Stimulated activated CD8-positive, alpha-beta memory T cell treated with anti-CD3 and anti-CD28 coated beads, Interleukin-4, amount 100 ng/mL, for 24 hours (primary cell): Measurements from ENCODE around the gene EPG5.
"Not testable (repeated sequence)": the region's sequence is repeated elsewhere in the genome, so short reads cannot be mapped to it uniquely, and the experiment has no call there.

Source experiments
- DNase-seq: peaks from one replicate; pipeline ENCODE4 v3.0.0-alpha.2; 2020; ENCODE audit warnings: low read depth

Gene EPG5

GRCh38 chr18:45978084-45978483 lies 11.0 kb upstream of the EPG5 start:
- DNase-seq = no peak

DNA sequence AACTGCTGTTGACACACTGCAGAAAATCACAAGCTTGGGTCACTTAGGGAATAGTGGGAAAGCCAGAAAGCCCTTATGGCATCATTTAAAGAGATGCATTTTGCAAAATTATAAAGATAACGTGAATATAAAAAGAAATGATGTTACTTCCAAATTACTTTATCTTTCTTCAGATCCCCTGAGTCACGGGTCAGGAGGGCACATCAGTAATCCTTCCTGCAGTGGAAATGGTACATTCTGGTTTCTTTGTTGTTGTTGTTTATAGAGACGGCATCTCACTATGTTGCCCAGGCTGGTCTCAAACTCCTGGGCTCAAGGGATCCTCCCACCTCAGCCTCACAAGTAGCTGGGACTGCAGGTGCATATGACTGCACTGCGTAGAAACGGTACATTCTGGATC lies 9.8 kb upstream of the EPG5 start:
- no peak for DNase-seq

DNA sequence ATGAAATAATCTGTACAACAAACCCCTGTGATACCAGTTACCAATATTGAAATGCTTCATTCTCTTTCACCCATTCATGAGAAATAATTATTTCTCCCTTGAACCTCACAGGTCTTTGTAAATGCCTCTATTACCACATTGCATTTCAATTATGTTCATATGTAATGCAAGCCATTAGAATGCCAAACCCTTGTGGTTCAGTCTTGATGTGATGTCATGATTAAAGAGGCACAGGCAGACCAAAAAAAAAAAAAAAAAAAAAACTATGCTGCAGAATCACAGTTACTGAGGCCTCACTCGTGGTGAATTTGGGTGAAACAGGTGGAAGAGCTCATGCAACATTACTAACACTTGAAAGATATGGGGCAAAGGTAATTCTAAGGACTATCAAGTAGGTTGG lies 9.4 kb upstream of the EPG5 start:
- no peak for DNase-seq

- DNase-seq = peak; percentile 40
Measured at GRCh38 chr18:45974088-45974536, 7.0 kb upstream of the EPG5 start.

DNA sequence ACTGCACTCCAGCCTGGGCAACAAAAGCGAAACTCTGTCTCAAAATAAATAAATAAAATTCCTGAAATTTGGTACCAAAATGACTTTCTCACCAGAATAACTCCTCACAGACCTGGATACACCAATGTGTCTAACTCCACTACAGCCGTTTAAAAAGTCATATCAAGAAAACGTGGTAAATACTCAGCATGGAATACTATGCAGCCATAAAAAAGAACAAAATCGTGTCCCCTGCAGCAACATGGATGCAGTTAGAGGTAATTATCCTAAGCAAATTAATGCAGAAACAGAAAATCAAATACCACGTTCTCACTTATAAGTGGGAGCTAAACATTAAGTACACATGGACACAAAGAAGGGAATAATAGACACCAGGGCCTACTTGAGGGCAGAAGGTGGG lies 2.2 kb downstream of the EPG5 start:
- not testable (repeated sequence) for DNase-seq

DNA sequence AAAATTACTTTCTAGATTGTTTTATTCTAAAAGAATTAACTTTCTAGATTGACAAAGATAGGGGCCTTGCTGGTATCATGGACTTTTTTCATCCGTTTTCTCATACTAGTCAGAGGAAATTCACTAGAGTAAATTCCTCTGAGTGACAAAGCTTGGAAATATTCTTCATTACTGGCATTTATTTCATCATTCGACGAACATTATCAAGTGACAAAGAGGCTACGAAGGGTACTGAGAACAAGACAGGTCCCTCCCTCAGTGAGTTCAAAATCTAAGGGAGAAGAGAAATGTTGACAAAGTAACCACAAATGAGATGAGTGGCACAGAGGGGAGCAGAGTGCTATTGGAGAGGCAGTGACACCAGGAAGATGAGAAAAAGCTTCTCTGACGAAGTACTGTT lies 4.3 kb downstream of the EPG5 start:
- no peak for DNase-seq

GRCh38 chr18:45962461-45962860 lies 4.7 kb downstream of the EPG5 start:
- no peak for DNase-seq

DNA sequence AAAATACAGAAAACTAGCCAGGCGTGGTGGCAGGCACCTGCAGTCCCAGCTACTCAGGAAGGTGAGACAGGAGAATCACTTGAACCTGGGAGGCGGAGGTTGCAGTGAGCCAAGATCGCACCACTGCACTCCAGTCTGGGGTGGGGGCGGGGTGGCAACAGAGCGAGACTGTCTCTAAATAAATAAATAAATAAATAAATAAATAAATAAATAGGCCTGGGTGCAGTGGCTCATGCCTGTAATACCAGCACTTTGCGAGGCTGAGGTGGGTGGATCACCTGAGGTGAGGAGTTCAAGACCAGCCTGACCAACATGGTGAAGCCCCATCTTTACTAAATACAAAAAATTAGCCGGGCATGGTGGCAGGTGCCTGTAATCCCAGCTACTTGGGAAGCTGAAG lies 7.6 kb downstream of the EPG5 start:
- not testable (repeated sequence) for DNase-seq

DNA sequence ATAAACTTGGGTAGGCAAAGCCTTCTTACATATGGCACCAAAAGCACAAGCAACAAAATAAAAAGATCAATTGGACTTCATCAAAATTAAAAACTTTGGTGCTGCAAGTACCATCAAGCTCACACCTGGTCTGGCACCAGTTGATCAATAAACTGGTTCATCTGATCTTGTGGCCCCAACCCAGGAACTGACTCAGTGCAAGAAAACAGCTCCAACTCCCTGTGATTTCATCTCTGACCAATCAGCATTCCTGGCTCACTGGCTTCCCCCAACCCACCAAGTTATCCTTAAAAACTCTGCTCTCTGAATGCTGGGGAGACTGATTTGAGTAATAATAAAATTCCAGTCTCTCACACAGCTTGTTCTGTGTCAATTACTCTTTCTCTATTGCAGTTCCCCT lies 8.4 kb downstream of the EPG5 start:
- DNase-seq = no peak

GRCh38 chr18:45958027-45958426 lies 9.1 kb downstream of the EPG5 start:
- DNase-seq = no peak

DNA sequence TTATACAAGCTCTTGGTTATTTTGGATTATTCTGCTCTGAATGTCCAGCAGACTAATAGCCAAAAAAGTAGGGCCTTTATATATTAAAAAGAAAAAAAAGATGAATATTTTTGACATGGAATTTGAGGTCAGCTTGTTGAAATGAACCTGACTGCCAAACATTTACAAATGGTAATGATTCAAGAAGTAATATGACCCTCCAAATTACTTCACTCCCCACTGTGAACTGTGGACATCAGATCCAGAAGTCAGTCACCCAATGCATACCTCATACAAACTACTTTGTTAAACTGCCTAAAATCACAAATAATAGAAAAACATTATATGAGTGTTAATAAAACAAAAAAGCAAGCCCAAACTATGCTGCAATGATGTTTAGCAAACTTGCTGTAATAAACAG lies 10.0 kb downstream of the EPG5 start:
- no peak for DNase-seq

GRCh38 chr18:45954070-45954934 lies 12.8 kb downstream of the EPG5 start:
- DNase-seq = no peak

GRCh38 chr18:45951016-45951714 lies 16.0 kb downstream of the EPG5 start:
- DNase-seq = no peak

GRCh38 chr18:45945669-45946068 lies 21.5 kb downstream of the EPG5 start:
- no peak for DNase-seq

- DNase-seq = no peak
Measured at GRCh38 chr18:45940724-45941123, 26.4 kb downstream of the EPG5 start.

DNA sequence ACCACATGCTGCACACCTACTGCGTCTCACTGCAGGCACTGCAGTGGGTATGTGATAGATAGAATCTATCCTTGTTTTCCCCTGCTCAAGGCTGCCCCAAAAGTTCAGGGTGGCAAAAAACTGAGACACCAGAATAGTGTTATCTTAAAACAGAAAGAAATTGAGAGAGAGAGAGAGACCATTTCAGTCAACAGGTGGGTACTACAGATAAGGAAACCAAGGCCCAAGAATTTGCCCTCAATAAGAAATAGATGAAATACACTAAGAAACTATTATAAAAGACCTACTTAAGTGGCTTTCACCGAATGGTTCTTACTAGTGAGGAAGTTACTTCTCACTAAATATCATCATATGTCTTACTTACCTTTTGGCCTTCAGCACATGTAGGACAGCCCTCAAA lies 27.9 kb downstream of the EPG5 start:
- DNase-seq = no peak

DNA sequence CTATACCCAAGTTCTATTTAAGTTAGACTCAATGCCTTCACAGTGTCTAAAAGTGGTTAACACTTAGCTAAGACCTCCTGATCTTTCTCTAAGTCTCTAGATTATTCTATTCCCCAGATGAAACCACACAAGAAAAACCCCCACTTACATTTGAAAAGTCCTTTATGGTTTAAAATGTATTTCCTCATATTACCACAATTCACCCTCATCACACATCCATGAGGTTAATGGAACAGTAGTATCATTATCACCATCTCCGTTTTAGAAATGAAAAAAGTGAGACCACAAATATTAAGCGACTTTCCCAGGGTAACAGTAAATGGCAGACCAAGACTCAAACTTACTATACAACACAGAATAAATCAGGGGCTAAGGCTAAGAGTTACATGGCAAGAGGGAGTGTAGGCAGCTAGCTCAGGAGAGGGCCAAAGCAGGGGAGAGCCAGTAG lies 28.6 kb downstream of the EPG5 start:
- DNase-seq = no peak

- no peak for DNase-seq
Measured at GRCh38 chr18:45935591-45936335, 31.4 kb downstream of the EPG5 start.

GRCh38 chr18:45932708-45933107 lies 34.4 kb downstream of the EPG5 start:
- DNase-seq = no peak

- DNase-seq = no peak
Measured at GRCh38 chr18:45930963-45931362, 36.2 kb downstream of the EPG5 start.

DNA sequence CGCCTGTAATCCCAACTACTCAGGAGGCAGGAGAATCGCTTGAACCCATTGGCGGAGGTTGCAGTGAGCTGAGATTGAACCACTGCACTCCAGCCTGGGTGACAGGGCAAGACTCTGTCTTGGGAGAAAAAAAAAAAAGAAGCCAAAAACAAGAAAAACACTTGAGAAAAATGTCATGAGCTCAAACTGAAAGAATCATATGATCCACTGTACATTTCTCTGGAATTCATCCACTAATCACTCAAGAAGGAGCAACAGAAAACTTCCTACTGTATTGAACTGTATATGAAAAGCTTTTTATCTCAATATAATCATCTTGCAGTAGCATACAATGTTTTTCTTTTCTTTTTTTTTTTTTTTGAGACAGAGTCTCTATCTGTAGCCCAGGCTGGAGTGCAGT lies 40.4 kb downstream of the EPG5 start:
- no peak for DNase-seq

- DNase-seq = no peak
Measured at GRCh38 chr18:45926085-45926484, 41.0 kb downstream of the EPG5 start.

- DNase-seq = no peak
Measured at GRCh38 chr18:45923138-45923537, 44.0 kb downstream of the EPG5 start.
